Gastrocnemius medialis (tissue), 4 donors: Measurements from ENCODE around the gene TTYH3. TPM values are rescaled to one million over a fixed set of nuclear protein-coding genes. Genes with fewer than 3 reads are reported as not detected.

Experiments used
- ATAC-seq, 2 donors: fragments of 150-250 bp; one replicate each; pipeline ENCODE4 v1.9.1; 2016
- DNase-seq, 2 donors: peaks; one replicate each; pipeline ENCODE4 v3.0.0-alpha.2; 2019
- H3K27ac ChIP-seq, 4 donors: fragments of 200-600 bp; sonication (generic); 1 replicate in 1 of 4; 2 replicates in 3 of 4; pipeline ENCODE4 v1.5.1; 2016 to 2018; ENCODE audit warnings: mild to moderate bottlenecking in 2 of 4, moderate library complexity in 1 of 4
- H3K27me3 ChIP-seq, 3 donors: fragments of 200-600 bp; sonication (generic) in 2 of 3; 1 replicate in 1 of 3; 2 replicates in 2 of 3; pipeline versions ENCODE4 v1.5.1 to v1.6.0; 2016 to 2019; ENCODE audit warnings: mild to moderate bottlenecking in 1 of 3, moderate library complexity in 1 of 3
- H3K36me3 ChIP-seq, 2 donors: fragments of 200-600 bp; sonication (generic) in 1 of 2; one replicate each; pipeline ENCODE4 v1.5.1; 2017 to 2018
- H3K4me1 ChIP-seq, 2 donors: fragments of 200-600 bp; sonication (generic) in 1 of 2; one replicate each; pipeline ENCODE4 v1.5.1; 2016 to 2017; ENCODE audit warnings: mild to moderate bottlenecking in 2 of 2
- H3K4me3 ChIP-seq, 4 donors: fragments of 200-600 bp; sonication (generic) in 3 of 4; 1 replicate in 1 of 4; 2 replicates in 3 of 4; pipeline ENCODE4 v1.5.1; 2016 to 2019; ENCODE audit warnings: mild to moderate bottlenecking in 2 of 4
- H3K9me3 ChIP-seq, 3 donors: fragments of 200-600 bp; sonication (generic) in 2 of 3; 1 replicate in 1 of 3; 2 replicates in 2 of 3; pipeline ENCODE4 v1.5.1; 2016 to 2019
- POLR2A ChIP-seq, 2 donors: fragments of 450-650 bp; IDR thresholded peaks; one replicate each; pipeline ENCODE4 v1.6.1; 2017; ENCODE audit warnings: antibody characterized with exemption in 2 of 2, mild to moderate bottlenecking in 2 of 2, moderate library complexity in 2 of 2
- in situ Hi-C, 4 donors: fragments of 200-750 bp; cut with MboI; loops; one replicate each; pipeline versions ENCODE4 v1.15.0 to v1.8.0; 2017; ENCODE audit warnings: low sequenced_read_pairs in 4 of 4
- intact Hi-C: fragments of 100-400 bp; cut with DNase I; formaldehyde crosslinking; loops from one replicate; pipeline ENCODE4 v1.15.1; 2023; ENCODE audit warnings: low total_unique reads
- total RNA-seq, 4 donors: library from RNA; depleted of rRNA; stranded (reverse); fragments of >200 nt; gene quantifications; one replicate each; pipeline versions ENCODE4 v1.1.0 to v1.2.3, GENCODE V29; 2016
- TF ChIP-seq, protein P1 (sequence below), 5 experiments: fragments of 450-650 bp in 3 of 5; fragments of 200-600 bp in 2 of 5; sonication (generic) in 2 of 5; IDR thresholded peaks in 4 of 5; conservative IDR thresholded peaks in 1 of 5; 1 replicate in 4 of 5; 2 replicates in 1 of 5; pipeline ENCODE4 v1.5.1; 2016 to 2019; ENCODE audit warnings: antibody characterized with exemption in 5 of 5, mild to moderate bottlenecking in 3 of 5, moderate library complexity in 3 of 5

TTYH3 gene
- total RNA-seq, 4 donors from 2014 or later: 2.9 to 14.8 (median 5.2) TPM

DNA sequence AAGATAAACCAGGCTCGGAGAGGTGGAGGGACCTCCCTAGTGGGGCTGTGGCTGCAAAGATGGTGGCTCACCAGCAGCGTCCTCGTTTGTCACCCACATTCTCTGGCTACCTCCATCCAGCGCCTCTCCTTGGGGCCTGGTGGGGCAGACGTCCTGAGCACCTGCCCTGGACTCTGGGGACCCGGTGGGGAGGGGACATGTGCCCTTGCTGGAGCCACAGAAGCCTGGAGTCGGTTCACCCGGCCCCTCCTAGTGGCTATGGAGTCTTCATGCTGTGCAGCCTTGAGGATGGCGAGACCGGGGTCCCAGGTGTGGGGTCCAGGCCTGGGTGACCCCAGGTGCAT lies 14.5 kb downstream of the TTYH3 start:
- no peaks in the 10 kb centered on the region for H3K9me3 ChIP-seq
- peaks cover 9 to 10% of the 10 kb centered on the region in 2 donors for H3K4me1 ChIP-seq
- in situ Hi-C loops (no loop called here), intact Hi-C loops (no loop called here)
- no peak overlapping the region for H3K27ac ChIP-seq
- DNase-seq (no peak), ATAC-seq (no peak)
- no peaks in the 10 kb centered on the region for H3K36me3 ChIP-seq
- H3K4me3 ChIP-seq: no peak overlapping the region
- H3K27me3 ChIP-seq: no peaks in the 10 kb centered on the region
- TF ChIP-seq, protein P1, sequence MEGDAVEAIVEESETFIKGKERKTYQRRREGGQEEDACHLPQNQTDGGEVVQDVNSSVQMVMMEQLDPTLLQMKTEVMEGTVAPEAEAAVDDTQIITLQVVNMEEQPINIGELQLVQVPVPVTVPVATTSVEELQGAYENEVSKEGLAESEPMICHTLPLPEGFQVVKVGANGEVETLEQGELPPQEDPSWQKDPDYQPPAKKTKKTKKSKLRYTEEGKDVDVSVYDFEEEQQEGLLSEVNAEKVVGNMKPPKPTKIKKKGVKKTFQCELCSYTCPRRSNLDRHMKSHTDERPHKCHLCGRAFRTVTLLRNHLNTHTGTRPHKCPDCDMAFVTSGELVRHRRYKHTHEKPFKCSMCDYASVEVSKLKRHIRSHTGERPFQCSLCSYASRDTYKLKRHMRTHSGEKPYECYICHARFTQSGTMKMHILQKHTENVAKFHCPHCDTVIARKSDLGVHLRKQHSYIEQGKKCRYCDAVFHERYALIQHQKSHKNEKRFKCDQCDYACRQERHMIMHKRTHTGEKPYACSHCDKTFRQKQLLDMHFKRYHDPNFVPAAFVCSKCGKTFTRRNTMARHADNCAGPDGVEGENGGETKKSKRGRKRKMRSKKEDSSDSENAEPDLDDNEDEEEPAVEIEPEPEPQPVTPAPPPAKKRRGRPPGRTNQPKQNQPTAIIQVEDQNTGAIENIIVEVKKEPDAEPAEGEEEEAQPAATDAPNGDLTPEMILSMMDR (IDR thresholded peaks at IDR 0.05 in 4 of 5, conservative IDR thresholded peaks at IDR 0.05 in 1 of 5): no peak
- TF ChIP-seq POLR2A (IDR thresholded peaks at IDR 0.05): no peak

DNA sequence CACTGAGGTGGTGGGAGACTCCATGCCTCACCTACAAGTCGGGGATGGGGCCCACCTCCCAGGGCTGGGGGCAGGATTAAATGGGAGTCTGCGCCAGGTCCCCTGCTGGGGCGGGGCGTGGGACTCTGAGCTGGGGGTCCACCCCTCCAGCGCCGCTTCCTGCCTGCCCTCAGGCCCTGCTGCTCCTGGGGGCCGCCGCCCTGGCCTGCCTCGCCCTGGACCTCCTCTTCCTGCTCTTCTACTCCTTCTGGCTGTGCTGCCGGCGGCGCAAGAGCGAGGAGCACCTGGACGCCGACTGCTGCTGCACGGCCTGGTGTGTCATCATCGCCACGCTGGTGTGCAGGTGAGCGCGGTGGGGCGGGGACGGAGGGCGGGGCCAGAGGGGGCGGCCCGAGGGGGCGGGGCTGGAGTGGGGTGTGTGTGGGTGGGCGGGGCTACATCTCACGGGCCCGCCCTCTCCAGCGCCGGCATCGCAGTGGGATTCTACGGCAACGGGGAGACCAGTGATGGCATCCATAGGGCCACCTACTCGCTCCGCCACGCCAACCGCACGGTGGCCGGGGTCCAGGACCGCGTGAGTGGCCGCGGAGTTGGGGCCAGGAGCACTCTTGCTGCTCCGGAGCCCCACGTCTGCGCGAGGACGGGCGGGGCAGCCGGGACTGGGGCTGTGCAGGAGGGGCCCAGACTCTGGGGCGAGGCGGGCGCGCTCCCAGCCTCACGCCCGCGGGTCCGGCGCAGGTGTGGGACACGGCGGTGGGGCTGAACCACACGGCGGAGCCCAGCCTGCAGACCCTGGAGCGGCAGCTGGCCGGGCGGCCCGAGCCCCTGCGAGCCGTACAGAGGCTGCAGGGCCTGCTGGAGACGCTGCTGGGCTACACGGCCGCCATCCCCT lies 15.1 kb downstream of the TTYH3 start:
- DNase-seq: no peak
- intact Hi-C loops (no loop called here), in situ Hi-C loops (no loop called here)

DNA sequence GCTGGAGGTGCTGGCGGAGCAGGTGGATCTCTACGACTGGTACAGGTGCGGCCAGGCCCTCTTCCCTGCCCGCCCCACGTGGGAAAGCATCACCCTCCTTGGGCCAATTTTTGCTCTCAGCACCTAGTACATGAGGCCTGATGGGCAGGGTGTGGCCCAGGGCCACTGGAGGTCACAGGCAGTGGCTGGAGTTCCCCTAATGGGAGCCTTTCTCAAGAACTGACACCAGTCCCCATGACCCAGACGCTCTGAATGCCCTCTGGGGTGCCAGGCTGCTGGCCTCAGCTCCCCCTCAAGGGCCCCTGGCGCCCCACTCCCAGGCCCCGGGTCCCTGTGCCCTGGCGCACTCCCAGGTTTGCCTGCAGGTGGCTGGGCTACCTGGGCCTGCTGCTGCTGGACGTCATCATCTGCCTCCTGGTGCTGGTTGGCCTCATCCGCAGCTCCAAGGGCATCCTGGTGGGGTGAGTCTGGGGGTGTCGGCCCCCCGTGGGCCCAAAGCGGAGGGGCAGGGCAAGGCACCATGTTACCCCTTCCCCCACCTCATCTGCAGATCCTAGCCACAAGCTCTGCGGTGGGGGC lies 15.9 kb downstream of the TTYH3 start:
- Histone ChIP-seq H3K4me1 (no peaks in the 10 kb centered on the region), H3K4me3 (no peak overlapping the region), H3K36me3 (no peaks in the 10 kb centered on the region), H3K9me3 (no peaks in the 10 kb centered on the region), H3K27ac (no peak overlapping the region), H3K27me3 (no peaks in the 10 kb centered on the region)
- no peak for TF ChIP-seq POLR2A (IDR thresholded peaks at IDR 0.05)
- TF ChIP-seq, protein P1 (IDR thresholded peaks at IDR 0.05 in 4 of 5, conservative IDR thresholded peaks at IDR 0.05 in 1 of 5): no peak
- ATAC-seq: no peak
- DNase-seq: no peak
- in situ Hi-C loops (no loop called here), intact Hi-C loops (no loop called here)

More for the DNA sequence above, 15.1 kb downstream of the TTYH3 start:
- TF ChIP-seq POLR2A (IDR thresholded peaks at IDR 0.05): no peak
- TF ChIP-seq, protein P1 (IDR thresholded peaks at IDR 0.05 in 4 of 5, conservative IDR thresholded peaks at IDR 0.05 in 1 of 5): no peak
- Histone ChIP-seq H3K9me3 (no peaks in the 10 kb centered on the region), H3K27ac (no peak overlapping the region), H3K4me1 (peaks cover 3 to 5% of the 10 kb centered on the region in 2 donors), H3K4me3 (no peak overlapping the region), H3K27me3 (no peaks in the 10 kb centered on the region), H3K36me3 (no peaks in the 10 kb centered on the region)
- no peak for ATAC-seq

- intact Hi-C loops (no loop called here), in situ Hi-C loops (no loop called here)
- no peak overlapping the region for H3K27ac ChIP-seq
- DNase-seq: no peak
- TF ChIP-seq, protein P1 (IDR thresholded peaks at IDR 0.05 in 4 of 5, conservative IDR thresholded peaks at IDR 0.05 in 1 of 5): no peak
- TF ChIP-seq POLR2A (IDR thresholded peaks at IDR 0.05): no peak
- no peak overlapping the region for H3K4me3 ChIP-seq
- no peaks in the 10 kb centered on the region for H3K9me3 ChIP-seq
- no peak for ATAC-seq
- no peaks in the 10 kb centered on the region for H3K4me1 ChIP-seq
- no peaks in the 10 kb centered on the region for H3K36me3 ChIP-seq
- H3K27me3 ChIP-seq: no peaks in the 10 kb centered on the region
Measured at GRCh38 chr7:2649139-2649838, 17.5 kb downstream of the TTYH3 start.
